GM18873 (cell line): Measurements from ENCODE around the gene BBS1.
A peak's percentile ranks its signal among the peaks of the same experiment; 100 is the strongest.
"Not testable (repeated sequence)": the region's sequence is repeated elsewhere in the genome, so short reads cannot be mapped to it uniquely, and the experiment has no call there.

Experiments
- ATAC-seq: cut with Tn5 transposase; IDR thresholded peaks from one replicate; pipeline ENCODE4 v1.9.1; 2021; ENCODE audit warnings: mild to moderate bottlenecking, moderate library complexity, moderate number of reproducible peaks; ENCODE audit not compliant: unreplicated experiment, low FRiP score

Gene BBS1

DNA sequence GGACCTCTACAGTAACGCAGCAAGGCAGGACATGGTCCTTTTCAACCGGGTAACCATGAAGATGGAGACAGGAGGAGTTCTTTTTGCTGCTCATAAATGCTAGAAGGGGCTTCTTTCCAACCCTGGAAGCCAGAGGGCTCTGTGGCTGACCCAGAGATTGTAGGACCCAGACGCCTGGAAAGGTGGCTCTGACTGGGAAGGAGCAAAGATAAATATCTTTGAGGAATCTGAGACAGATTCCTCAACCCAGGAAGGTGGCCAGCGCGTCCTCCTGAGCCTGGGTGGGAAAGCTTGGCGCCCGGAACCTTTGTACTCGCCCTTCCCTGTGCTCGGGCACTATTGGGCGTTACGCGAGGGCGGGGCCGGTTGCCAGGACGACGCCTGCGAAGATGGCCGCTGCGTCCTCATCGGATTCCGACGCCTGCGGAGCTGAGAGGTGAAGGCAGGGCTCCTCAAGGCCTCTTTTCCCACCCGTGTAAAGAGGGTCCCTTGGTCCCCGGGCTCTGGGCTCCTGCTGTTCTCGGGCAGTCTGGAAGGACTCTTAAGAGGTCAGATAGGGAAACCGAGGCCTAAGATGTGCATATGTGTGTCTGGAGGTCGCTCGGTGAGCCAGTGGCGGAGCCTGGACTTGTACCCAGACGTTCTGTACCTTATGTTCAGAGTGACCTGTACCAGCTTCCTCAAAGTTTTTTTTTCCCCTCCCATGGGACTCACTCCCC lies at the start of gene BBS1:
TSS of gene BBS1 (plus strand) at position 365 of the 719 bp plus-strand sequence. CDS start at position 390, 25 bp downstream.
- peak; percentile 55 for ATAC-seq

DNA sequence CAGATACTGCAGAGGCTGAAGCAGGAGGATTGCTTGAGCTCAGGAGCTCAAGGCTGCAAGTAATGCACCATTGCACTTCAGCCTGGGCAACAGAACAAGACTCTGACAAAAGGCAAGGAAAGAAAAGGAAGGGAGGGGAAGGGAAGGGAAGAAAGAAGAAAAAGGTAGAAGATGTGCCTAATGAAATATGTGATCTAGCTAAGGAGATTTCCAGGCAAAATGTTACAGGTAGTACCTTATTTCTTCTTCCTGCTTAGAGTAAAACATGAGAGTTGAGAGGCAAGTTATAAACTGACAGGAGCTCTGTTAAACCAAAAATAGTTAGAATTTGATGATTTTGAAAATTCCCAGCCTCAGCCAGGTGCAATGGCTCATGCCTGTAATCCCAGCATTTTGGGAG lies 48.4 kb upstream of the BBS1 start:
- no peak for ATAC-seq

DNA sequence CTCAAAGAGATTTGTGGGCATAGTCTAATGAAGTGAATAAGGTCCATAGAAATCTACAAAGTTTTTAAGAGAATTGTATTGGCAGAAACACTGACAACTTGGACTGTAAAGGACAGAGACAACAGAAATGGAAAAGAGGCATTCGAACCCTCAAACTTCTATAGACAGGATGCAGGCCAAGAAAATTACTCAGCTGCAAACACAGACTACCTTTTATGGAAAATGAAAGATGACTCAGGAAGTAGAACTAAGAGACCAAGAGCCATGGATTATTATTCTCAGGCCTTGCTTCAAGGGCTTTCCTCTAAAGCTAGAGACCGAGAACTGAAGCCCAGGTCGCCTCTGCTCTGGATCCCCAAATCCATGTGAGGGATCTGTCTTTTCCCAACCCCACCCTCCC lies 47.5 kb upstream of the BBS1 start:
- no peak for ATAC-seq

DNA sequence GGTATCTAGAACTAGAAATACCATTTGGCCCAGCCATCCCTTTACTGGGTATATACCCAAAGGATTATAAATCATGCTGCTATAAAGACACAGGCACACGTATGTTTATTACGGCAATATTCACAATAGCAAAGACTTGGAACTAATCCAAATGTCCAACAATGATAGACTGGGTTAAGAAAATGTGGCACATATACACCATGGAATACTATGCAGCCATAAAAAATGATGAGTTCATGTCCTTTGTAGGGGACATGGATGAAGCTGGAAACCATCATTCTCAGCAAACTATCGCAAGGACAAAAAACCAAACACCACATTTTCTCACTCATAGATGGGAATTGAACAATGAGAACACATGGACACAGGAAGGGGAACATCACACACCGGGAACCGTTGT lies 46.3 kb upstream of the BBS1 start:
- not testable (repeated sequence) for ATAC-seq

DNA sequence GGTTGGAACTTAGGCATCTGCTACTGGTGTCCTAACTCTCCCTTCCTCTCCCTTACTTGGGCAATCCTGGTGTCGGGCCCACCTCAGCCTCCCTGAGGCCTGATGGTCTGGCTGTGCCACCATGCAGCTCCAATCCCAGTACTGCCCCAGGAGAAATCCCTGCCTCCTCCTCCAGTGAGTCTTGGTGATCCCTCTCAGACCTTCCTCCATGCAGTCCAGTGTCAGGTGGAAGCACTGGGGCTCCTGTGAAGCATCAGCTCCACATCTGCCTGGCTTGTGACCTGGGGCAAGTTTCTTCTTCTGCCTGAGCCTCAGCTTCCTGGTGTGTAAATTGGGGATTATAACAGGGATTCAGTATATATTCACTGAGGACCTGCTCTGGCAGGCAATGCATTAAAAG lies 45.5 kb upstream of the BBS1 start:
- no peak for ATAC-seq

DNA sequence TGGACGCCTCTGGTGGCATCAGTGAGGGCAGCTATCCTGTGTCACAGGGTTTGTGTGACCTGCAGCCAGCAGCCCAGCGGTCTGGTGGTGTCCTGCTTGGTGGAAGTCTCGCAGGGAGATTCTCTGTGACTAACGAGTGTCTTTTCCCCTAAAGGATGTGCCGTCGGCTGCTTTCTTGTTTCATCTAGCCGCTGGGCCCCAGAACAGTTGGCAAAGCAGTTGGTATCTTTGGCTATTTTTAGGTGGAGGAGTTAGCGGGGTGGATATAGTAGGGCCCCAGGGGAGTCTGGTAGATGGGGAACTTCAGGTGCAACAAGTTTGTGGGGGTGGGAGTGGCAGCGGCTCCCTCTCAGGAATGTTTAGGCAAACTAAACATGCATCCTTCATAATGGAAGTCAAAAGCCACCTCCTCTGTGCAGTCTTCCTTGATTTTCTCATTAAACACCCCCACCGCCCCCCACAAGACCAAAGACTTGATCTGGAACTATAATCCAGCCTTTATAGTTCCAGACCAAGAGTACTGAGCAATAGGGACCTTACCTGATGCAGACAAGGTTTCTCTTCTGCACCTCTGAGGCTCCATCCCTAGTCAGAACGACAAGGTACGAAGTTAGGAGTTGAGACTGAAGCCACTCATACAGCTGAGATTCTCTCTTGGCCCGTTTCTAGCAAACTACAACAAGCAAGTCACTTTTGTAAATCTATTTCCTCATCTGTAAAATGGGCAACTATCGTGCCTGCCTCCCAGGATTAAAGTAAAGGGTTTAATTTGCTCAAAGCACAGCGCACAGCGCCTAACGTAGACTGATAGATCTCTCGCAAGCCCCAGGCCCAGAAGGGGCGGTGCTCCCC lies 44.8 kb upstream of the BBS1 start:
- no peak for ATAC-seq

DNA sequence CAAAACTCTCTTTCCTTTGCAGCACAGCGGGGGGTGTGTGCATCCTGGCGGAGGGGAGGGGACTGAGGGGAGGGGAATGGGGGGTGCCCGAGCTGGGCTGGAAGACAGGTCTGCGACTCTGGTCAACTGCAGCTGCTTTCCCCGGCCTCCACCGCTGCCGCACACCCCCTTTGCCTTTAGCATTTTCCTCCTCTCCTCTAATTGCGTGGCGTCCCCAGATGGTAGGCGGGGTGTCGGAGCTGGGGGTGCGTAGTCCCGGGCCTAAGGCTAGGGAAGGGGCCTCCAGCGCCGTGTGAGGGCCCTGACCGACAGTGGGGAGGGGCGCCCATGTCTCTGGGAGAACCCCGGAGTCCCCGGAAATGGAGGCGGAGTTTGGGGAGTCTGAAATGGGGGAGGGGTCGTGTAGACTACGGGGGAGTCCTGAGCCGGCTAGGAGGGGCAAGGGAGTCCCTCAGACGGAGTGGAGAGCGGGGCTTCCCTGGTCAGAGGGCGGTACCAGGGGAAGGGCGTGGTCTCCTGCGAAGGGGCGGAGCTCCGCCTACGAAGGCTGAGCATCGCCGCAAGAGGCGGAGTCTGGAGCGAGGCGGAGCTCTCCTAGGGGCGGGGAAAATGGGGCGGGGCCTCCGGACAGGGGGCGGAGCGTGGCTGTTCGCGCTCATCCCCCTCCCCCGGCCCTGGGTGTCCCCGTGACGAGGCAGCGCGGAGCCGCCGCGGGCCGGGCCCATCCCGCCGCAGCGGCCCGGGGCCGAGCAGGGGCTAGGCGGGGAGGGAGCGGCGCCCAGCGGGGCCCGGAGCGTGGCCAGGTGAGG lies 44.0 kb upstream of the BBS1 start, which contains the start of gene PELI3:
TSS of gene PELI3 (plus strand) at position 681 of the 809 bp plus-strand sequence. CDS start 1,224 bp downstream, outside the sequence.
- no peak for ATAC-seq

DNA sequence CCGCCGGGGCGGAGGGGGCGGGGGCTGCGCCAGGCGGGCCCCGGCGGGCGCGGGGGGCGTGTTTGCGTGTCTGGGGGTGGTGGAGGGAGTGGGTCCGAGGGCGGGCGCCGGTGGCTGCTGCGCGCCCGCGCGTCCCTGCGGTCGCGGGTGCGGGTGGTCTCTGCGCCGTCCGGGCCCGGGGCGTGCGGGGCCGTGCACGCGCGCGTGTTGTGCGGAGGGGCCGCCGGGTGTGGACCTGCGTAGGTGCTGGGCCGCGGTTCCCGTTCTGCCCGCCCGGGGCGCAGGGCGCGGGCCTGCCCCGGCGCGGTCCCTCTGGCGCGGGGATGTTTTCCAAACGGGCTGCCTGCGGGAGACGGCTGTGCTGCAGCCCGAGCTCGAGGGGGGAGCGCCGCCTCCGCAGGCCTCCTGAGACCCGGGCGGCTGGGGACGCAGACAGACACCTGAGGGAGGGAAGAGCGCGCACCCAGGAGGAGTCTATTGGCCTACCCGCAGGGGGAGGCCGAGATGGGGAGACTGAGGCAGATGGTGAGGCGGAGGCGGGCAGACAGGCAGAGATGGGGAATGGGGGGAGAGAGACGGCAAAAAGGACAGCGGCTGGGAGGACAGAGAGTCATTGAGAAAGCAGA lies 43.3 kb upstream of the BBS1 start:
- ATAC-seq = no peak

DNA sequence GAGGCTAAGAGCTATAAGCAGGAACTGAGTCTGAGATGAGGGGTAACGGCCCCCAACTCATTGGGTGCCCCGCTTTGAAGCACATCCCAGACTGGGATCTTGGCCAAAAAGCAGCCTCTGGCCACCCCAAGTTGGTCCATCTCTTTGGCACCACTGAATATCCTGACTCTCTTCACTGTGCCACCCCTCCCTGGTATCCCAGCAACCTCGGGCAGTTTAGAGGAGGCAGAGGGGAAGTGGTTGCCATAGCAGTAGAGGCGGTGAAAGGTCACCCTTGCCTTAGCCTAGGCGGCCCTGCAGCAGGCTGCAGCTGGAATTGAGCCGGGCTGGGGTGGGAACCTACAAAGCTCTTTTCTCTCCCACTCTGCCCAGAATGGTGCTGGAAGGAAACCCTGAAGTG lies 42.7 kb upstream of the BBS1 start:
- no peak for ATAC-seq

DNA sequence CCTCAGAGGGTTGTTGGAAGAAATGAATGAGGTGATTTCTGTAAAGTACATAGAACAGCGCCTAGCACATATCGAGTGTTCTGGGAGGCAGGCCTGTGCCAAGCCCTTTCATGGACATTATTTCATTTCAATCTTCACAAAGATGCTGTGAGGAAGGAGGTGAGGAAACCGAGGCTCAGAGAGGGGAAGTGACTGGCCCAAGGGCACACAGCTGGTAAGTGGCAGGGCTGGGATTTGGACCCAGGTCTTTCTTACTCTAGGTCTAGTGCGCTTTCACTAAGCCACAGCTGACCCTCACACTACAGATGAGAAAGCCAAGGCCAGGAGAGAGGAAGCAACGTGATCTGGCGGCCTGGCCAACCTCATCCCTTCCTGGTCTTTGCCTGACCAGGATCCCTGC lies 41.7 kb upstream of the BBS1 start:
- no peak for ATAC-seq

DNA sequence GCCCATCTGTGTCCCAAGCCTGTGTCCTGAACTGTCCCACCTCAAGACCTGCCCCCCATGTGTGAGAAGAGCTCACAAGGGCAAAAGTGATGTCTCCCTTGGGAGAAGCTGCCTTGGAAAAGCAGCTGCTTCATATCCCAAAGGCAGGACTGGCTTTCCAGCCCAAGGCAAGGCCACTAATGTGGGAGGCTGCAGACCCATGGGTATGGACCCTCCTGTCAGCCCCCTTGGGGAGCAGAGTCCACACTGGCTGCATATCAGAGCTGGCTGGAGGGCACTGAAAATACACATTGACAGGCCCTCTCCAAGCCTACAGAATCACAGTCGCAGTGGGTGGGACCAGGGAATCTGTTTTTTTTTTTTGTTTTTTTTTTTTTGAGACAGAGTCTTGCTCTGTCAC lies 41.0 kb upstream of the BBS1 start:
- no peak for ATAC-seq

DNA sequence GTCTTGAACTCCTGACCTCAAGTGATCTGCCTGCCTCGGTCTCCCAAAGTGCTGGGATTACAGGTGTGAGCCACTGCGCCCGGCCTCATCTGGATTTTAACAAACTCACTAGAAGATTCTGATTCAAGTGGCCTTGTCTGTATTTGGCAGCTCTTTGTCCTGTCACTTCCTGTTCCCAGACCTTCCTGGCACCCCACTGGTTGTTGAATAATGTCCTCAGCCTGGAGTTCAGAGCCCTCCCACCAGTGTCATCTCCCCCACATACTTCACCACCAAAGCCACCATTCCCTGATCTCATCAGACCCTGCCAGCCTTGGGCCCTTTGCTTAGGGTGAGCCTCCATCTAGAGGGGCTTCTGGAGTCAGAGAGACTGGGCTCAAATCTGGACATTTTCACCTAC lies 40.4 kb upstream of the BBS1 start:
- no peak for ATAC-seq

DNA sequence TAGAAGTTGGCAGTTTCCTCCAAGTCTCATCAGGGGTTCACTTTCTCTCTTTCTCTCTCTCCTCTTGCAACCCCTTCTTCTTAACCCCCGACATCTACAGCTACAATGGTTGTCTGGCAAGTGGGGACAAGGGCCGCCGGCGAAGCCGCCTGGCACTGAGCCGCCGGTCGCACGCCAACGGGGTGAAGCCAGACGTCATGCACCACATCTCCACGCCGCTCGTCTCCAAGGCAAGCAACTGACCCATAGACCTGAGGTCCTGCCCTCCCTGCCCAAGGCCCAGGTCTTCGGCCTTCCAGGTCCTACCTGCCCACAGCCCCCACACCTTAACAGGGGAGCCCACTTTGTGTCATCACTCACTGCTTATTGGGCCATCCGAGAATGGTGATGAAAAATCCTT lies 39.3 kb upstream of the BBS1 start:
- ATAC-seq = no peak

DNA sequence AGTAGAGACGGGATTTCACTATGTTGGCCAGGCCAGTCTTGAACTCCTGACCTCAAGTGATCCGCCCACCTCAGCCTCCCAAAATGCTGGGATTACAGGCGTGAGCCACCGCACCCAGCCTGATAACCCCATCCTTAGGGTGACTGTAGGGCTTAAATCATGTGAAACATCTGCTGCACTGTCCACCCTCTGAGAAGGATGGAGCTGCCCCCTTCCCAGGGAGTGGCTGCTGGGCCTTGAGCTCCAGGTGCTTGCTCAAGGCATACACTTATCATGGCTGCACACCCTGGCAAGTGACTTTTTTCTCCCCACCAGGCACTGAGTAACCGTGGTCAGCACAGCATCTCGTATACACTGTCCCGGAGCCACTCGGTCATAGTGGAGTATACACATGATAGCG lies 38.4 kb upstream of the BBS1 start:
- ATAC-seq = no peak

DNA sequence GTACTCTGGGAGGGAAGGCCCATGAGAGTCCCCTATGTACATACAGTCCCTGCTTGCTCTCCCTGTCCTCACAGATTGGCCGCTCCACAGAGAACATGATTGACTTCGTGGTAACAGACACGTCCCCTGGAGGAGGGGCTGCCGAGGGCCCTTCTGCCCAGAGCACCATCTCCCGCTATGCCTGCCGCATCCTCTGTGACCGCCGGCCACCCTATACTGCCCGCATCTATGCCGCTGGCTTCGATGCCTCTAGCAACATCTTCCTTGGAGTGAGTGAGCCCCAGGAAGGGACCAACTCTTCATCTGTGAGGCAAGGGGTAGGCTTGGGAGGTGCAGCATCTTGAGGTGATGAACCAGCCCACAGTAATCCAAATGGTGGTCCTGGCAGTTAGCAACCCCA lies 37.3 kb upstream of the BBS1 start:
- ATAC-seq = no peak

DNA sequence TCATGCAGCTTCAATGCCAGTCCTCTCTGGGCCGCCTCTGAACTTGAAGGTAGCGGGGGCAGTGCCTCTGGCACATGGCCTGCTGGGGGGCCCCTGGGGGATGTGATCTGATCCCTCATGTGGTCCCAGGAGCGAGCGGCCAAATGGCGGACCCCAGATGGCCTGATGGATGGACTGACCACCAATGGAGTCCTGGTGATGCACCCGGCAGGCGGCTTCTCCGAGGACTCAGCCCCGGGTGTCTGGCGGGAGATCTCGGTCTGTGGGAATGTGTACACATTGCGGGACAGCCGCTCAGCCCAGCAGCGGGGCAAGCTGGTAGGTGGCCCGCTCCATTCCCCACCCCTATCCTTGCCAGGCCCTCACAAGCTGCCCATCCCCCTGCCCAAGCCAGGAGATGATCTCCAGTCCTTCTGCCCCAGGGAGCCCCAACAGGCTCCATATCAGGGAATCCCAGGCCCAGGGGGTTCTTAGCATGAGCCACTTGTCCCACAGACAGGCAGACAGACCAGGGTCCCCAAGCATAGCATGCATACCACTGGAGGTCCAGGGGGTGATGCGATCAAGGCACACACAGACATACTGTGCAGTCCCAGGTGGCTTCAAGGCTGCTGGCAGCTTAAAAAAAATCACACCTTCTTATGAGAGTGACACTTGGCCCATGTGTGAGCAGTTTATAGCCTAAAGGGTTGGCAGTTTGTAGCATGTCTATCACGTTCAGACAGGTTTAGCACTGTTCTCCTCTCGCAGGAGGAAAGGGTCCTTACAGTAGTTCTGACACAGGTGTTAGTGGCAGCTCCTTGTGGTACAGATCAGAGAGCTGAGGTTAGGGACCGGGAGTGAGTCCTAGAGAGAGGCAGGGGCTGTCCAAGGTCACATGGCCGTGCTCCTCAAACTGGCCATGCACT lies 36.6 kb upstream of the BBS1 start:
- ATAC-seq = no peak

DNA sequence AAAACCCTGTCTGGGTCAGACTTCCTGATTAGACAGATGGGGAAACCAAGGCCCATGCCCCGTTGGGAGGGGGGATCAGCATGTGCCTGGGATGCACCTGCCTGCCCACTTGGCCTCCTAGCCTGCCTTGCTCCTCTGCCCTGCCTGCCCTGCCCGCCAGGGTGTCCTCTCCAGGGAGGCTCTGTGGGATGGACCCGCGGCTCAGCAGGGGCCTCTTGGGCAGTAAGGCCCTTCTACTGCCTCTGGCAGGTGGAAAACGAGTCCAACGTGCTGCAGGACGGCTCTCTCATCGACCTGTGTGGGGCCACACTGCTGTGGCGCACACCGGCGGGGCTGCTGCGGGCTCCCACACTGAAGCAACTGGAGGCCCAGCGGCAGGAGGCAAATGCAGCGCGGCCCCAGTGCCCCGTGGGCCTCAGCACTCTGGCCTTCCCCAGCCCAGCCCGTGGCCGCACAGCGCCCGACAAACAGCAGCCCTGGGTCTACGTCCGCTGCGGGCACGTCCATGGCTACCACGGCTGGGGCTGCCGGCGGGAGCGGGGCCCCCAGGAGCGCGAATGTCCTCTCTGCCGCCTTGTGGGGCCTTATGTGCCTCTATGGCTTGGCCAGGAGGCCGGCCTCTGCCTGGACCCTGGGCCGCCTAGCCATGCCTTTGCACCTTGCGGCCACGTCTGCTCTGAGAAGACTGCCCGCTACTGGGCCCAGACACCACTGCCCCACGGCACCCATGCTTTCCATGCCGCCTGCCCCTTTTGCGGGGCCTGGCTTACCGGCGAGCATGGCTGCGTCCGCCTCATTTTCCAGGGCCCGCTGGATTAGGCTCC lies 34.9 kb upstream of the BBS1 start:
- ATAC-seq = no peak

DNA sequence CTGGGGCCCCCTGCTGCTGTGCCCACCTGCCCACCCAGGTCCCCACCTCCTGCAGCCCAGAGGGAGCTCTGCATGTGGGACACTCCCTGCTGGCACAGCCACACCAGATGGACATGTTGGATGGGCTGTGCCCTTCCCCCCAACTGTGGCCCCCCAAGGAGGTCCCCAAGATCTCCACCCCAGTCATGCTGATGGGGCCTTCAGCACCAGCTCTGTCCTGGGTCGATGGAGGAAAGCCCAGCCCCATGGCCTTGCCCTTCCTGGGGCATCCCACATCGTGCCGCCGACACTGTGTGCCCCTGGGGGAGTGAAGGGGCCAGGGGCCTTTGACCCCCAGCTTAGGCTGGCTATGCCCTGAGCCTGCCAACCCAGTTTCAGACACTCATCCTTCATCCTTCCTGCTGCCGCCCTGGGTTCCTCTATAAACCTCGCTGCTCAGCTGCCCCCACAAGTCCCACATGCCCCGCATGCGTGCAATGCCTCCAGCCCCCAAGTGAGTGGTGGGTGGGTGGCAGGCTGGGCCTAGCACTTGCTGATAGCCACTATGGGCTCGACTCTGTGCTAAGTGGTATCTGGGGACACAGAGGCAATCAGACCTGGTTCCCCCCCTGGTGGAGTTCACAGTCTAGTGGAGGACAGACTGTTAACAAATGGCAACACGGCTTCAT lies 34.1 kb upstream of the BBS1 start:
- ATAC-seq = no peak
